ENCODE data around the gene NIN.

Gene NIN

DNA sequence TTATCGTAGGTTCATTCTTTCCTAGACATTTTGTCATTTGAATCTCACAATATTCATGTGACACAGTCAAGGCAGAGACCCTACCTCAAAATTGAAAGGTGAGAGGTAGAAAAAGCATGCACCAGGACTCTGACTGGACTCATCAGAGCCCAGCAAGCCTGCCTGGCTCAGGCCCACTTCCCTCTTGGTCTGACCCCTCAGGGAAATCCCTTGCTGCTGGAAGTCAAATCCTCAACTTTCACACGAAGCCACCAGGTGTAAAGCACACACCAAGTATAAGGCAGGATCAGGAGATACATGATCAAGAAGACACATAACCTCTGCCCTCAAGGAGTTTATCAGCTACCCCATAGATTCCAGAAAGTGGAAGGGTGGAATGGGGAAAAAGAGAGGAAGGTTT lies 18.8 kb downstream of the NIN start:
- no peak overlapping the region for H3K4me3 ChIP-seq (replicated peaks in 1 of 2; ENCODE audit: low read depth in 2 of 2, low read length in 2 of 2)
- TF ChIP-seq, protein P1, sequence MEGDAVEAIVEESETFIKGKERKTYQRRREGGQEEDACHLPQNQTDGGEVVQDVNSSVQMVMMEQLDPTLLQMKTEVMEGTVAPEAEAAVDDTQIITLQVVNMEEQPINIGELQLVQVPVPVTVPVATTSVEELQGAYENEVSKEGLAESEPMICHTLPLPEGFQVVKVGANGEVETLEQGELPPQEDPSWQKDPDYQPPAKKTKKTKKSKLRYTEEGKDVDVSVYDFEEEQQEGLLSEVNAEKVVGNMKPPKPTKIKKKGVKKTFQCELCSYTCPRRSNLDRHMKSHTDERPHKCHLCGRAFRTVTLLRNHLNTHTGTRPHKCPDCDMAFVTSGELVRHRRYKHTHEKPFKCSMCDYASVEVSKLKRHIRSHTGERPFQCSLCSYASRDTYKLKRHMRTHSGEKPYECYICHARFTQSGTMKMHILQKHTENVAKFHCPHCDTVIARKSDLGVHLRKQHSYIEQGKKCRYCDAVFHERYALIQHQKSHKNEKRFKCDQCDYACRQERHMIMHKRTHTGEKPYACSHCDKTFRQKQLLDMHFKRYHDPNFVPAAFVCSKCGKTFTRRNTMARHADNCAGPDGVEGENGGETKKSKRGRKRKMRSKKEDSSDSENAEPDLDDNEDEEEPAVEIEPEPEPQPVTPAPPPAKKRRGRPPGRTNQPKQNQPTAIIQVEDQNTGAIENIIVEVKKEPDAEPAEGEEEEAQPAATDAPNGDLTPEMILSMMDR (IDR thresholded peaks at IDR 0.05; ENCODE audit: low read depth, low read length) = no peak
- no peak for DNase-seq (ENCODE audit: low read depth in 2 of 2)

DNA sequence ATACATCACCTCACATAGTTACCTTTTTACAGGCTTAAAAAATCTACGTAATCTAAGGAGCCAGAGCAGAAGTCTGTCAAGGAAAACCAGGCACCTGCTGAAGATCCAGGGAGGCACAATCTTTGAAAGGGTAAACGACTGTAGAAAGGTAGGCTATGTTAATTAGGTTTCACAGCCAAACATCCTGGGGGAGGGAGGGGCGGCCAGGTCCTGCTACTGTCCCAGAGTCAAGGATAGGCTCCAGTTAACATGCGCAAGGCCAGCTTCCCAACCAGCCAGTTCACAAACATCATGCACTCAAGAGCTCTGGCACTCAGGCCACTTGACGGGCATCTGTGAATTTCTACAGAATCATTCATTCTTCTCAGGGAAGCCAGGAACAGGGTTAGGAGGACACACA lies 22.9 kb downstream of the NIN start:
- H3K4me3 ChIP-seq (replicated peaks in 1 of 2; ENCODE audit: low read depth in 2 of 2, low read length in 2 of 2) = no peak overlapping the region
- TF ChIP-seq, protein P1 (IDR thresholded peaks at IDR 0.05; ENCODE audit: low read depth, low read length) = no peak
- DNase-seq (ENCODE audit: low read depth in 2 of 2) = no peak

GRCh38 chr14:50806241-50806933 lies 24.6 kb downstream of the NIN start:
- no peak overlapping the region for H3K4me3 ChIP-seq (replicated peaks in 1 of 2; ENCODE audit: low read depth in 2 of 2, low read length in 2 of 2)
- TF ChIP-seq, protein P1 (IDR thresholded peaks at IDR 0.05; ENCODE audit: low read depth, low read length) = no peak
- DNase-seq (ENCODE audit: low read depth in 2 of 2) = no peak

- no peak for DNase-seq (ENCODE audit: low read depth in 2 of 2)
- TF ChIP-seq, protein P1 (IDR thresholded peaks at IDR 0.05; ENCODE audit: low read depth, low read length) = no peak
- no peak overlapping the region for H3K4me3 ChIP-seq (replicated peaks in 1 of 2; ENCODE audit: low read depth in 2 of 2, low read length in 2 of 2)
These were observed 25.6 kb downstream of the NIN start for GRCh38 chr14:50805396-50805795.

GRCh38 chr14:50804181-50804721 lies 26.7 kb downstream of the NIN start:
- TF ChIP-seq, protein P1 (IDR thresholded peaks at IDR 0.05; ENCODE audit: low read depth, low read length) = no peak

DNA sequence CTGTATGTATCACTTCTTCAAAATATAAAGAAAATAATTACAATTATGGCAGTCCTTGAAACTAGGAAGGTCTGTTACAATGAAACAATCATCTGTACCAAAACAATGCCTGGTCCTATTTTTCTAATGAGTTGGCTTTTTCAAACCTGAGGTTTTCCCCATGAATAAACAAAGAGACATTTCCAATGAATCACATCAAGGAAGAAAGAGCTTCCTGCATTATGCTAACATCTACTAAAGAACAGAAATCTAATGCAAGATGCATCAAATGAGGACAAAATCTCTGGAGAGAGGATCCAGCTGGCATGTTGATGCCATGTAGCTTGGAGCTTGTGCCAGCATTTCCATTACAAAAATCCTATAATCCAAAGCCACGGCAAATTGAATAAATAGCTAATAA lies 29.3 kb downstream of the NIN start:
- TF ChIP-seq, protein P1 (IDR thresholded peaks at IDR 0.05; ENCODE audit: low read depth, low read length) = no peak
- H3K4me3 ChIP-seq (replicated peaks in 1 of 2; ENCODE audit: low read depth in 2 of 2, low read length in 2 of 2) = no peak overlapping the region
- peak in 1 of 2 donors; percentile 82 for DNase-seq (ENCODE audit: low read depth in 2 of 2)

More at GRCh38 chr14:50804181-50804721, 26.7 kb downstream of the NIN start:
- peak; percentile 63 to 75 for DNase-seq (ENCODE audit: low read depth in 2 of 2)
- H3K4me3 ChIP-seq (replicated peaks in 1 of 2; ENCODE audit: low read depth in 2 of 2, low read length in 2 of 2) = no peak overlapping the region
